Loucy (cell line): ENCODE measurements around the gene NPY4R2.
"Not testable (repeated sequence)": the region's sequence is repeated elsewhere in the genome, so short reads cannot be mapped to it uniquely, and the experiment has no call there.

Experiments used
- H2AFZ ChIP-seq: fragments of 200-600 bp; sonication (generic); 2 replicates; pipeline ENCODE4 v1.6.0; 2016; ENCODE audit warnings: antibody characterized with exemption, mild to moderate bottlenecking, low read length, moderate library complexity
- H3F3A ChIP-seq: fragments of 200-600 bp; 2 replicates; pipeline ENCODE4 v1.6.0; 2016; ENCODE audit warnings: antibody characterized with exemption, low read depth, mild to moderate bottlenecking
- H3K27me3 ChIP-seq: fragments of 200-600 bp; sonication (generic); 2 replicates; pipeline ENCODE4 v1.6.1; 2014; ENCODE audit warnings: low read length, mild to moderate bottlenecking; ENCODE audit not compliant: insufficient read depth, poor library complexity, severe bottlenecking
- H3K36me3 ChIP-seq: fragments of 200-600 bp; sonication (generic); 2 replicates; pipeline ENCODE4 v1.6.1; 2016; ENCODE audit warnings: low read length; ENCODE audit not compliant: insufficient read depth
- H3K4me1 ChIP-seq: fragments of 200-600 bp; sonication (generic); 2 replicates; pipeline ENCODE4 v1.5.1; 2014; ENCODE audit warnings: low read length, mild to moderate bottlenecking; ENCODE audit not compliant: insufficient read depth, poor library complexity, severe bottlenecking
- H3K4me2 ChIP-seq: fragments of 200-600 bp; sonication (generic); 2 replicates; pipeline ENCODE4 v1.6.0; 2014; ENCODE audit warnings: antibody characterized with exemption, low read length, low read depth, mild to moderate bottlenecking; ENCODE audit not compliant: poor library complexity, severe bottlenecking
- H3K4me3 ChIP-seq: fragments of 200-600 bp; sonication (generic); 2 replicates; pipeline ENCODE4 v1.5.1; 2014; ENCODE audit warnings: low read length, mild to moderate bottlenecking, mixed read lengths; ENCODE audit not compliant: poor library complexity, severe bottlenecking
- H3K79me2 ChIP-seq: fragments of 200-600 bp; sonication (generic); 2 replicates; pipeline ENCODE4 v1.6.1; 2014; ENCODE audit warnings: low read length; ENCODE audit not compliant: insufficient read depth
- H3K9ac ChIP-seq: fragments of 200-600 bp; sonication (generic); 2 replicates; pipeline ENCODE4 v1.6.0; 2014; ENCODE audit warnings: mild to moderate bottlenecking, low read depth, low read length, moderate library complexity; ENCODE audit not compliant: poor library complexity, severe bottlenecking
- H3K9me2 ChIP-seq: fragments of 200-600 bp; sonication (generic); replicated peaks from 2 replicates; pipeline ENCODE4 v1.6.1; 2016; ENCODE audit warnings: low read depth, low read length, mixed read lengths
- H3K9me3 ChIP-seq: fragments of 200-600 bp; sonication (generic); 2 replicates; pipeline ENCODE4 v1.6.1; 2014; ENCODE audit warnings: mild to moderate bottlenecking, antibody characterized with exemption, low read length, low read depth; ENCODE audit not compliant: insufficient read depth
- H4K20me1 ChIP-seq: fragments of 200-600 bp; sonication (generic); 2 replicates; pipeline ENCODE4 v1.6.0; 2014; ENCODE audit warnings: antibody characterized with exemption, low read length, mild to moderate bottlenecking; ENCODE audit not compliant: insufficient read depth, poor library complexity, severe bottlenecking

Gene NPY4R2

GRCh38 chr10:47968988-47969387 is 50.5 kb downstream of the NPY4R2 start:
- H3K4me1 ChIP-seq, H3K4me2 ChIP-seq, H3K36me3 ChIP-seq, H3K9me2 ChIP-seq, H4K20me1 ChIP-seq, H3K79me2 ChIP-seq, H3K4me3 ChIP-seq, H3K9me3 ChIP-seq, H3F3A ChIP-seq, H2AFZ ChIP-seq, H3K9ac ChIP-seq, H3K27me3 ChIP-seq: not testable (repeated sequence)

- H3K4me2 ChIP-seq, H3K4me3 ChIP-seq, H3K27me3 ChIP-seq, H3K79me2 ChIP-seq, H4K20me1 ChIP-seq, H3K4me1 ChIP-seq, H3K9me3 ChIP-seq, H2AFZ ChIP-seq, H3F3A ChIP-seq, H3K9ac ChIP-seq, H3K9me2 ChIP-seq, H3K36me3 ChIP-seq: not testable (repeated sequence)
Measured at GRCh38 chr10:47970047-47970446, 51.6 kb downstream of the NPY4R2 start.

- H3K4me1 ChIP-seq, H3K9me3 ChIP-seq, H3K79me2 ChIP-seq, H4K20me1 ChIP-seq, H3K9ac ChIP-seq, H3K4me3 ChIP-seq, H3K36me3 ChIP-seq, H2AFZ ChIP-seq, H3K4me2 ChIP-seq, H3K27me3 ChIP-seq, H3K9me2 ChIP-seq, H3F3A ChIP-seq: not testable (repeated sequence)
Measured at GRCh38 chr10:47971598-47971997, 53.1 kb downstream of the NPY4R2 start.

GRCh38 chr10:47972077-47972476 is 53.6 kb downstream of the NPY4R2 start:
- H3K4me2 ChIP-seq, H3K4me3 ChIP-seq, H3K9me2 ChIP-seq, H2AFZ ChIP-seq, H3K9ac ChIP-seq, H3K79me2 ChIP-seq, H3K9me3 ChIP-seq, H3K36me3 ChIP-seq, H4K20me1 ChIP-seq, H3K27me3 ChIP-seq, H3K4me1 ChIP-seq, H3F3A ChIP-seq: not testable (repeated sequence)
